GM12878 (cell line): Measurements from ENCODE around the gene ANOS1. TPM values are rescaled to one million over a fixed set of nuclear protein-coding genes. Genes with fewer than 3 reads are reported as not detected.

Experiments
- ATAC-seq: fragments of 200-7000 bp; cut with Tn5 transposase; 3 replicates; pipeline ENCODE4 v1.9.1; 2020; ENCODE audit warnings: mild to moderate bottlenecking, moderate library complexity
- BruUV-seq: library from RNA; stranded (reverse); fragments of 400-500 nt; replicated peaks from 2 replicates; lab custom pipeline; 2021; lab: Mats Ljungman, UMichigan
- CTCF ChIA-PET: fragments of 300-600 bp; sonication (Branson Sonifier 250); formaldehyde crosslinking; extraction: SDS; loops from one replicate; lab custom pipeline; 2021; ENCODE audit warnings: inconsistent platforms; lab: Yijun Ruan, JAX
- POLR2A ChIA-PET: fragments of 350-600 bp; formaldehyde crosslinking; extraction: SDS; loops from one replicate; lab custom pipeline; 2021; ENCODE audit warnings: inconsistent platforms; lab: Charles Lee
- RAD21 ChIA-PET: fragments of 300-600 bp; sonication (Branson Sonifier 250); formaldehyde crosslinking; loops from one replicate; lab custom pipeline; 2023; ENCODE audit warnings: antibody characterized with exemption; ENCODE audit not compliant: unreplicated experiment; lab: Charles Lee
- SMC1A ChIA-PET: fragments of 300-600 bp; sonication (Branson Sonifier 250); formaldehyde crosslinking; loops from one replicate; lab custom pipeline; 2023; ENCODE audit not compliant: unreplicated experiment, uncharacterized antibody; lab: Charles Lee
- DNase-seq: peaks from one replicate; pipeline ENCODE4 v3.0.0-alpha.2; 2011; ENCODE audit warnings: low read depth, low spot score
- FAIRE-seq: peaks from 3 replicates; lab custom pipeline; 2011; peaks lifted over from hg19 to GRCh38; lab: Jason Lieb, UNC
- H2AFZ ChIP-seq: 2 replicates; pipeline ENCODE4 v1.6.0; 2011; ENCODE audit warnings: low read depth, low read length, control low read depth; ENCODE audit not compliant: control insufficient read depth
- H3K27ac ChIP-seq: 2 replicates; pipeline ENCODE4 v1.5.1; 2011; ENCODE audit warnings: control low read depth; ENCODE audit not compliant: control insufficient read depth, insufficient read depth
- H3K27me3 ChIP-seq, 2 experiments: replicated peaks in 1 of 2; 2 replicates each; pipeline versions ENCODE4 v1.6.0 to v1.6.1; 2011; ENCODE audit warnings: low read length in 1 of 2; ENCODE audit not compliant: control insufficient read depth in 2 of 2, insufficient read depth in 2 of 2
- H3K36me3 ChIP-seq, 2 experiments: 2 replicates each; pipeline ENCODE4 v1.5.1; 2011; ENCODE audit warnings: low read length in 1 of 2; ENCODE audit not compliant: control insufficient read depth in 2 of 2, insufficient read depth in 2 of 2
- H3K4me1 ChIP-seq: 2 replicates; pipeline ENCODE4 v1.6.1; 2011; ENCODE audit warnings: mild to moderate bottlenecking, low read length, moderate library complexity, mixed read lengths; ENCODE audit not compliant: control insufficient read depth, insufficient read depth
- H3K4me2 ChIP-seq: 2 replicates; pipeline ENCODE4 v1.6.0; 2011; ENCODE audit warnings: control low read depth; ENCODE audit not compliant: control insufficient read depth, insufficient read depth
- H3K4me3 ChIP-seq: fragments of 200-600 bp; sonication (generic); 2 replicates; pipeline ENCODE4 v1.5.1; 2016
- H3K79me2 ChIP-seq: 2 replicates; pipeline ENCODE4 v1.6.0; 2011; ENCODE audit warnings: low read length; ENCODE audit not compliant: control insufficient read depth, insufficient read depth
- H3K9ac ChIP-seq: 2 replicates; pipeline ENCODE4 v1.8.0; 2011; ENCODE audit warnings: low read length, control low read depth, mixed read lengths; ENCODE audit not compliant: control insufficient read depth, insufficient read depth
- H3K9me3 ChIP-seq: replicated peaks from 3 replicates; pipeline ENCODE4 v1.5.1; 2011; ENCODE audit warnings: mild to moderate bottlenecking, low read length; ENCODE audit not compliant: control insufficient read depth, insufficient read depth
- H4K20me1 ChIP-seq: 2 replicates; pipeline ENCODE4 v1.6.0; 2011; ENCODE audit not compliant: control insufficient read depth, insufficient read depth
- BCL11A ChIP-seq: IDR thresholded peaks from 2 replicates; pipeline ENCODE4 v1.6.1; 2011; ENCODE audit warnings: low read depth, low read length
- CREM ChIP-seq: IDR thresholded peaks from 2 replicates; pipeline ENCODE4 v1.6.1; 2014; ENCODE audit warnings: antibody characterized with exemption, low read depth
- CTCF ChIP-seq, 3 experiments: IDR thresholded peaks in 2 of 3; conservative IDR thresholded peaks in 1 of 3; 2 replicates each; pipeline ENCODE4 v1.5.1; 2011; ENCODE audit warnings: low read depth in 3 of 3, low read length in 3 of 3, mild to moderate bottlenecking in 3 of 3, control low read depth in 2 of 3, moderate library complexity in 2 of 3, inconsistent platforms in 1 of 3, mixed read lengths in 1 of 3; ENCODE audit not compliant: control insufficient read depth in 2 of 3, insufficient read depth in 1 of 3; ENCODE audit errors: extremely low read depth in 1 of 3
- PRDM15 ChIP-seq: fragments of 450-650 bp; formaldehyde crosslinking; IDR thresholded peaks from 2 replicates; pipeline ENCODE4 v1.4.0; 2020; ENCODE audit warnings: mild to moderate bottlenecking, moderate library complexity
- RAD21 ChIP-seq: IDR thresholded peaks from 2 replicates; pipeline ENCODE4 v1.6.1; 2011; ENCODE audit warnings: mild to moderate bottlenecking, low read depth, low read length, moderate library complexity; ENCODE audit not compliant: insufficient read depth
- SMC3 ChIP-seq: IDR thresholded peaks from 2 replicates; pipeline ENCODE4 v1.6.1; 2011; ENCODE audit warnings: low read length, improper control_type of control experiment, borderline replicate concordance
- ZBTB40 ChIP-seq: fragments of 450-650 bp; IDR thresholded peaks from 2 replicates; pipeline ENCODE4 v1.6.1; 2016; ENCODE audit warnings: mild to moderate bottlenecking, moderate library complexity, borderline replicate concordance
- WGBS: methylation state at CpG from one replicate; pipeline ENCODE4 v1.1.6; 2016; ENCODE audit warnings: low lambda C conversion rate; ENCODE audit not compliant: insufficient replicate concordance, insufficient coverage; ENCODE audit errors: missing lambda C conversion rate; 5-methylcytosine and 5-hydroxymethylcytosine counted together
- in situ Hi-C: fragments of 300-500 bp; cut with MboI; formaldehyde crosslinking; loops from 9 replicates; pipeline ENCODE4 v1.14.3; 2018; ENCODE audit warnings: mixed read lengths
- intact Hi-C: fragments of 100-400 bp; cut with micrococcal nuclease; formaldehyde crosslinking; loops from one replicate; pipeline ENCODE4 v1.14.2; 2022; ENCODE audit not compliant: unreplicated experiment
- polyA plus RNA-seq, 11 experiments: library from polyadenylated mRNA; depleted of rRNA in 4 of 11; unstranded in 6 of 11; stranded (reverse) in 5 of 11; fragments of >200 nt; fragmentation: Nextera tagmentation in 4 of 11; fragmentation: Illumina TruSeq in 1 of 11; extraction: Ambion mirVana in 4 of 11; extraction: Trizol in 1 of 11; gene quantifications; 1 replicate in 1 of 11; 2 replicates in 10 of 11; pipeline versions ENCODE4 v1.2.1 to v1.2.3, GENCODE V29; 2011 to 2016; ENCODE audit warnings: inconsistent platforms in 2 of 11, missing spikeins in 2 of 11, low read depth in 1 of 11
- total RNA-seq, 4 experiments: library from RNA; depleted of rRNA in 3 of 4; stranded (reverse); fragments of >200 nt in 3 of 4; fragmentation: Illumina TruSeq in 1 of 4; extraction: Trizol in 1 of 4; gene quantifications; 2 replicates each; pipeline versions ENCODE4 v1.2.1 to v1.2.3, GENCODE V29; 2013 to 2021

ANOS1 gene
- total and polyA plus RNA-seq, 10 of the 15 experiments (the other 5 are each of a cell fraction or from before 2014, with no cell fraction given): under 0.01 to 4.0 (median 0.03) TPM; not detected in 3

- POLR2A ChIA-PET: no interaction called here
- SMC1A ChIA-PET: no interaction called here
- in situ Hi-C loops: no loop called here
Observed at GRCh38 chrX:8748855-8749254, 16.9 kb upstream of the ANOS1 start.

More at GRCh38 chrX:8748855-8749254, 16.9 kb upstream of the ANOS1 start:
- FAIRE-seq (no peak), DNase-seq (no peak), ATAC-seq (peak; percentile 80)
- Histone ChIP-seq H3K9ac (no peak overlapping the region), H3K9me3 (no peaks in the 10 kb centered on the region), H3K4me2 (no peak overlapping the region), H3K27me3 (no peaks in the 10 kb centered on the region), H2AFZ (no peak overlapping the region), H3K4me3 (no peak overlapping the region), H3K27ac (no peak overlapping the region), H4K20me1 (no peaks in the 10 kb centered on the region), H3K4me1 (no peaks in the 10 kb centered on the region)
- no TSS peak for BruUV-seq
- CTCF ChIA-PET: interaction anchor here (3.2 kb wide), 1 partner anchor 67 kb away, joined by 16 read pairs; no protein-coding TSS in a partner anchor
- 10% methylated on average over 6 of the region's 6 CpGs for WGBS
- RAD21 ChIA-PET: no interaction called here
- no peak for TF ChIP-seq ZBTB40
- TF ChIP-seq RAD21: peak; percentile 49
- TF ChIP-seq SMC3: peak; percentile 30; the same call in 1 of the 2 replicates
- peak; percentile 47 to 63 (median 61) for TF ChIP-seq CTCF (IDR thresholded peaks at IDR 0.05 in 2 of 3, conservative IDR thresholded peaks at IDR 0.05 in 1 of 3; ENCODE audit: control insufficient read depth in 2 of 3, extremely low read depth in 1 of 3, insufficient read depth in 1 of 3, low read depth in 3 of 3, low read length in 3 of 3)
- no peak for TF ChIP-seq BCL11A
- no peak for TF ChIP-seq CREM
- TF ChIP-seq PRDM15: no peak
- TF ChIP-seq, all 136 proteins: peak for 3
- Histone ChIP-seq H3K36me3 (no peaks in the 10 kb centered on the region), H3K79me2 (no peaks in the 10 kb centered on the region)
- intact Hi-C loops: no loop called here
